DND-41 (cell line): ENCODE measurements around the gene IFI27L1.

Source experiments
- ATAC-seq: fragments of 200-7000 bp; cut with Tn5 transposase; 3 replicates; pipeline ENCODE4 v1.9.1; 2021; ENCODE audit warnings: low read depth; ENCODE audit not compliant: insufficient read depth
- DNase-seq: peaks from one replicate; pipeline ENCODE4 v3.0.0-alpha.2; 2020
- H2AFZ ChIP-seq: 2 replicates; pipeline ENCODE4 v1.6.0; 2012; ENCODE audit warnings: low read depth, low read length
- H3K27ac ChIP-seq: 2 replicates; pipeline ENCODE4 v1.5.1; 2012; ENCODE audit warnings: low read length, inconsistent platforms
- H3K27me3 ChIP-seq: fragments of 200-600 bp; sonication (generic); 2 replicates; pipeline ENCODE4 v1.6.0; 2012; ENCODE audit warnings: low read length, mild to moderate bottlenecking, inconsistent platforms; ENCODE audit not compliant: insufficient read depth, poor library complexity
- H3K36me3 ChIP-seq: 2 replicates; pipeline ENCODE4 v1.5.1; 2012; ENCODE audit warnings: low read length, inconsistent platforms; ENCODE audit not compliant: insufficient read depth
- H3K4me1 ChIP-seq: 2 replicates; pipeline ENCODE4 v1.5.1; 2012; ENCODE audit warnings: mild to moderate bottlenecking, low read length; ENCODE audit not compliant: insufficient read depth
- H3K4me2 ChIP-seq: 2 replicates; pipeline ENCODE4 v1.6.0; 2012; ENCODE audit warnings: mild to moderate bottlenecking, moderate library complexity, low read length, inconsistent platforms; ENCODE audit not compliant: insufficient read depth
- H3K4me3 ChIP-seq, 2 experiments: fragments of 200-600 bp in 1 of 2; shearing (Covaris generic) in 1 of 2; 2 replicates each; pipeline ENCODE4 v1.5.1; 2012 to 2016; ENCODE audit warnings: inconsistent platforms in 2 of 2, low read length in 2 of 2, mild to moderate bottlenecking in 2 of 2, low read depth in 1 of 2, moderate library complexity in 1 of 2
- H3K79me2 ChIP-seq: 2 replicates; pipeline ENCODE4 v1.6.0; 2012; ENCODE audit warnings: low read length, inconsistent platforms; ENCODE audit not compliant: insufficient read depth
- H3K9ac ChIP-seq: 2 replicates; pipeline ENCODE4 v1.6.0; 2012; ENCODE audit warnings: low read depth, mild to moderate bottlenecking, inconsistent platforms, low read length, moderate library complexity
- H3K9me3 ChIP-seq: 2 replicates; pipeline ENCODE4 v1.5.1; 2012; ENCODE audit warnings: low read length, moderate library complexity, mild to moderate bottlenecking, inconsistent platforms; ENCODE audit not compliant: insufficient read depth, severe bottlenecking
- H4K20me1 ChIP-seq: 2 replicates; pipeline ENCODE4 v1.6.0; 2012; ENCODE audit warnings: low read length; ENCODE audit not compliant: insufficient read depth
- EZH2 ChIP-seq: IDR thresholded peaks from 3 replicates; pipeline ENCODE4 v1.6.1; 2012; ENCODE audit warnings: borderline replicate concordance, low read depth, mild to moderate bottlenecking, moderate library complexity, low read length, inconsistent platforms; ENCODE audit not compliant: severe bottlenecking
- TF ChIP-seq, protein P1 (sequence below): IDR thresholded peaks from 2 replicates; pipeline ENCODE4 v1.5.1; 2012; ENCODE audit warnings: borderline replicate concordance, low read length, moderate library complexity, mild to moderate bottlenecking; ENCODE audit not compliant: poor library complexity, severe bottlenecking; ENCODE audit errors: extremely low read depth

Gene IFI27L1

GRCh38 chr14:94119071-94119470 lies 38.0 kb downstream of the IFI27L1 start:
- TF ChIP-seq EZH2: no peak
- TF ChIP-seq, protein P1, sequence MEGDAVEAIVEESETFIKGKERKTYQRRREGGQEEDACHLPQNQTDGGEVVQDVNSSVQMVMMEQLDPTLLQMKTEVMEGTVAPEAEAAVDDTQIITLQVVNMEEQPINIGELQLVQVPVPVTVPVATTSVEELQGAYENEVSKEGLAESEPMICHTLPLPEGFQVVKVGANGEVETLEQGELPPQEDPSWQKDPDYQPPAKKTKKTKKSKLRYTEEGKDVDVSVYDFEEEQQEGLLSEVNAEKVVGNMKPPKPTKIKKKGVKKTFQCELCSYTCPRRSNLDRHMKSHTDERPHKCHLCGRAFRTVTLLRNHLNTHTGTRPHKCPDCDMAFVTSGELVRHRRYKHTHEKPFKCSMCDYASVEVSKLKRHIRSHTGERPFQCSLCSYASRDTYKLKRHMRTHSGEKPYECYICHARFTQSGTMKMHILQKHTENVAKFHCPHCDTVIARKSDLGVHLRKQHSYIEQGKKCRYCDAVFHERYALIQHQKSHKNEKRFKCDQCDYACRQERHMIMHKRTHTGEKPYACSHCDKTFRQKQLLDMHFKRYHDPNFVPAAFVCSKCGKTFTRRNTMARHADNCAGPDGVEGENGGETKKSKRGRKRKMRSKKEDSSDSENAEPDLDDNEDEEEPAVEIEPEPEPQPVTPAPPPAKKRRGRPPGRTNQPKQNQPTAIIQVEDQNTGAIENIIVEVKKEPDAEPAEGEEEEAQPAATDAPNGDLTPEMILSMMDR: no peak
- ATAC-seq (no peak), DNase-seq (no peak)

DNA sequence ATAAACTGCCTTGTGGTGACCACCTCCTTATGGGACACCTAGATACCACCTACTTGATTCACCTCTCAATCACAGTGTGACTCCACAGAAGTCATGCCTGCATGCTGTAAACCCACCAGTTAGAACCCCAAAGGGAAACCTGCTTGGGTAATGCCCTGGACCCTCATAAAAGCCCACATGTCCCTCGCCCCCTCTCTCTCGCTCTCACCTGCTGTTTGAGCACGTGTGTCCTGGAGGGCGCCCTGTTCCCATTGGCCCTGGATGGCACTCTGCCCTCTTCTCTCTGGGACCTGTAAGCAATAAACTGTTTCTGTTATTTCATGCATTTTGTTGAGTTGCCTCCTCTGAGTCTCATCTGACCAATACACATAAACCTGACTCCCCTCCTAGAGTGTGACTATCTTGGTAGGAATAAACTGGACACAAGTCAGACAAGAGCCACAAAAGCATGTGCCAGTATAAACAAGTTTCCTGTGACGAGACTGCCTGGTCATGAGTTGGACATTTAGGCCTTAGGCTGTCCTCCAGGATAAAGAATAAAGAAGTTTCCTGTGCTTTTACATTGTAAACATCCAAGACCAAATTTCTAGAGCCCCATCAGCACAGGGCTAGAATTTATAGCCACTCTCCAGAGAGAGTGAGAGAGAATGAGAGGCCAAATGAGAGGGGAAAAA lies 39.7 kb downstream of the IFI27L1 start:
- Histone ChIP-seq H3K27me3 (no peaks in the 10 kb centered on the region), H3K79me2 (no peaks in the 10 kb centered on the region), H2AFZ (no peak overlapping the region), H4K20me1 (no peaks in the 10 kb centered on the region), H3K27ac (no peak overlapping the region), H3K36me3 (no peaks in the 10 kb centered on the region), H3K4me2 (no peak overlapping the region), H3K4me3 (no peak overlapping the region), H3K4me1 (no peaks in the 10 kb centered on the region), H3K9ac (no peak overlapping the region), H3K9me3 (peaks cover 7% of the 10 kb centered on the region)
- TF ChIP-seq, protein P1: no peak
- TF ChIP-seq EZH2: no peak
- DNase-seq (no peak), ATAC-seq (no peak)

More at GRCh38 chr14:94119071-94119470, 38.0 kb downstream of the IFI27L1 start:
- Histone ChIP-seq H3K9me3 (peaks cover 7% of the 10 kb centered on the region), H2AFZ (no peak overlapping the region), H3K27me3 (no peaks in the 10 kb centered on the region), H3K9ac (no peak overlapping the region), H3K27ac (no peak overlapping the region), H3K36me3 (no peaks in the 10 kb centered on the region), H3K4me3 (no peak overlapping the region), H3K4me2 (no peak overlapping the region), H4K20me1 (no peaks in the 10 kb centered on the region), H3K4me1 (no peaks in the 10 kb centered on the region), H3K79me2 (no peaks in the 10 kb centered on the region)

- Histone ChIP-seq H3K79me2 (no peaks in the 10 kb centered on the region), H3K4me2 (no peak overlapping the region), H3K4me1 (no peaks in the 10 kb centered on the region), H4K20me1 (no peaks in the 10 kb centered on the region; the same call in 1 of the 2 replicates), H2AFZ (no peak overlapping the region), H3K27ac (no peak overlapping the region), H3K9me3 (peaks cover 7% of the 10 kb centered on the region), H3K4me3 (no peak overlapping the region), H3K9ac (no peak overlapping the region), H3K27me3 (no peaks in the 10 kb centered on the region), H3K36me3 (no peaks in the 10 kb centered on the region)
- ATAC-seq (no peak), DNase-seq (no peak)
- TF ChIP-seq, protein P1: no peak
- no peak for TF ChIP-seq EZH2
Observed at GRCh38 chr14:94121485-94121884, 40.4 kb downstream of the IFI27L1 start.

DNA sequence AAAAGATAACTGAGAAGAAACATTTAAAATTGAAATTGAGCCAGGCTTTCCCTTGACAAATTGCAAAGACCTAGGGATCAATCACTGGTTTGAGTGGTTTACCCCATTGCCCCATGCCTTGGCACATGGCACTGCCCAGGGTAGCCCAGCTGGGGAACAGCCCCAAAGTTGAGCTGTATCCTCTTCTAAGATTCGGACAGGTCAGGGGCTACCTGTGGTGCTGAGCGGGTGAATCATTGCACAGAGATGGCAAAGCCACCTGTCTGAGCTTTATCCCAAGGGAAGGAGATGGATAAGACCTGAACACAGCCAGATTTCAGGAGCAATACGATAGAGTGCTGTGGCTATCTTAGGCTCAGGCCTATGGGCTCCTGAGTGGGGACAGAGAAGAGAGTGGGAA lies 41.3 kb downstream of the IFI27L1 start:
- H3K4me2 ChIP-seq: no peak overlapping the region
- H3K79me2 ChIP-seq: no peaks in the 10 kb centered on the region
- H2AFZ ChIP-seq: no peak overlapping the region
- no peaks in the 10 kb centered on the region for H3K4me1 ChIP-seq
- ATAC-seq (no peak), DNase-seq (no peak)
- no peaks in the 10 kb centered on the region for H3K36me3 ChIP-seq
- peaks cover 7% of the 10 kb centered on the region for H3K9me3 ChIP-seq
- H4K20me1 ChIP-seq: no peaks in the 10 kb centered on the region; the same call in 1 of the 2 replicates
- H3K27ac ChIP-seq: no peak overlapping the region
- no peaks in the 10 kb centered on the region for H3K27me3 ChIP-seq
- no peak overlapping the region for H3K4me3 ChIP-seq
- TF ChIP-seq EZH2: no peak
- TF ChIP-seq, protein P1: no peak
- H3K9ac ChIP-seq: no peak overlapping the region
